Right atrium auricular region (tissue), 2 donors: ENCODE measurements around the gene FXYD6. TPM values are rescaled to one million over a fixed set of nuclear protein-coding genes. Genes with fewer than 3 reads are reported as not detected.

Experiments
- DNase-seq: peaks from one replicate; pipeline ENCODE4 v3.0.0-alpha.2; 2019; ENCODE audit warnings: low spot score
- H3K27ac ChIP-seq, 2 donors: fragments of 200-600 bp; sonication (generic); 1 replicate in 1 of 2; 2 replicates in 1 of 2; pipeline ENCODE4 v1.5.1; 2016 to 2019
- H3K27me3 ChIP-seq, 2 donors: fragments of 200-600 bp; sonication (generic); one replicate each; pipeline versions ENCODE4 v1.5.1 to v1.6.0; 2017 to 2019
- H3K36me3 ChIP-seq: fragments of 200-600 bp; sonication (generic); one replicate; pipeline ENCODE4 v1.5.1; 2016
- H3K4me1 ChIP-seq, 2 donors: fragments of 200-600 bp; sonication (generic); one replicate each; pipeline versions ENCODE4 v1.5.1 to v1.6.0; 2017 to 2019
- H3K4me3 ChIP-seq, 2 donors: fragments of 200-600 bp; sonication (generic); 1 replicate in 1 of 2; 2 replicates in 1 of 2; pipeline ENCODE4 v1.5.1; 2017 to 2019; ENCODE audit warnings: mild to moderate bottlenecking in 1 of 2, moderate library complexity in 1 of 2
- H3K9me3 ChIP-seq, 2 donors: fragments of 200-600 bp; sonication (generic); one replicate each; pipeline ENCODE4 v1.5.1; 2019
- total RNA-seq, 2 donors: library from RNA; depleted of rRNA; stranded (reverse); fragments of >200 nt; gene quantifications; one replicate each; pipeline ENCODE4 v1.1.0, GENCODE V29; 2016
- TF ChIP-seq, protein P1 (sequence below), 2 donors: fragments of 200-600 bp; sonication (generic); IDR thresholded peaks; one replicate each; pipeline ENCODE4 v1.5.1; 2019; ENCODE audit warnings: antibody characterized with exemption in 2 of 2

FXYD6 gene
- total RNA-seq, 2 donors from 2014 or later = 28.6 to 42.6 TPM

DNA sequence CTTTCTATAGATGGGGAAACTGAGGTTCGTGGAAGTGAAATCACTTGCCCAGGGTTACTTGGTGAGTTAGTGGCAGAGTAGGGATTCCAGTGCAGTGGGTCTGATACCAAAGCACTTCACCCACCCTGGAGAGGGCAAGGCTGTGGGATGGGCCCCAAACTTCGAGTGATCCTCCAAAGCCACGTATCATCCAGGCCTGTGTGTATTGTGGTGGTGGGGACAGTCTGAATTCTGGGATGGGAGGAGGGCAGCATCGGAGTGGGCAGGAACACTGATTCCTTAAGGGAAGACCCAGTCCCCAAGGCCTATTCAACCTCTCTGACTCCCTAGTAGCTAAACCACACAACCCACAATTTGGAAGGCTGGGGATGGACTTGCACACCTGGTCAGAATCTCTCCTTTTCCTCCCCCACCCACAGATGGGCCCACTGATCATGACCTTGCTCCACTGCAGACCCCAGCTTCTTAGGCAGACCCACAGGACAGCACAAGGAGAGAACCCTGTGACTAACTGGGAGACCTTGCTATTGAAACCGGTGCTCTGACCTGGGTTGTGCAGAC, 41.2 kb upstream of the FXYD6 start:
- Histone ChIP-seq H3K27ac (no peak overlapping the region), H3K4me3 (no peak overlapping the region), H3K9me3 (no peaks in the 10 kb centered on the region), H3K27me3 (no peaks in the 10 kb centered on the region), H3K4me1 (no peaks in the 10 kb centered on the region), H3K36me3 (no peaks in the 10 kb centered on the region)
- TF ChIP-seq, protein P1, sequence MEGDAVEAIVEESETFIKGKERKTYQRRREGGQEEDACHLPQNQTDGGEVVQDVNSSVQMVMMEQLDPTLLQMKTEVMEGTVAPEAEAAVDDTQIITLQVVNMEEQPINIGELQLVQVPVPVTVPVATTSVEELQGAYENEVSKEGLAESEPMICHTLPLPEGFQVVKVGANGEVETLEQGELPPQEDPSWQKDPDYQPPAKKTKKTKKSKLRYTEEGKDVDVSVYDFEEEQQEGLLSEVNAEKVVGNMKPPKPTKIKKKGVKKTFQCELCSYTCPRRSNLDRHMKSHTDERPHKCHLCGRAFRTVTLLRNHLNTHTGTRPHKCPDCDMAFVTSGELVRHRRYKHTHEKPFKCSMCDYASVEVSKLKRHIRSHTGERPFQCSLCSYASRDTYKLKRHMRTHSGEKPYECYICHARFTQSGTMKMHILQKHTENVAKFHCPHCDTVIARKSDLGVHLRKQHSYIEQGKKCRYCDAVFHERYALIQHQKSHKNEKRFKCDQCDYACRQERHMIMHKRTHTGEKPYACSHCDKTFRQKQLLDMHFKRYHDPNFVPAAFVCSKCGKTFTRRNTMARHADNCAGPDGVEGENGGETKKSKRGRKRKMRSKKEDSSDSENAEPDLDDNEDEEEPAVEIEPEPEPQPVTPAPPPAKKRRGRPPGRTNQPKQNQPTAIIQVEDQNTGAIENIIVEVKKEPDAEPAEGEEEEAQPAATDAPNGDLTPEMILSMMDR (IDR thresholded peaks at IDR 0.05) = no peak
- DNase-seq = no peak

DNA sequence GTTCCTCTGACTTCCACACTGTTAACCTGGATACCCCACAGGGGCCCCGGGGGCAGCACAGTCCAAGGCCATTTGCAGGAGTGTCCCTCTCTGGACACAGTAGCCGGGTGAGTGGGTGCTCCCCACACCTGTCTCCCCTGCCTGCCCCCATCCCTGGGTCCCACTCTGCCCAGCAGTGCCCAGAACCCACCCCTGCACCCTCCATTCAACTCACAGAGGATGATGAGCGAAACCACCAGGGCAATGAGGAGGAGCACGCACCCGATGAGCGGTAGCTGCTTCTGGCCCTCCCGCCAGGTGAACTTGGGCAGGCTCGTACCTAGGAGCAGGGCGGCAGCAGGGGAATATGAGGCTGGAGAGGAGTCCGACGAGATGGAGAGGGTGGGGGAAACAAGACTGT, 40.5 kb upstream of the FXYD6 start:
- Histone ChIP-seq H3K4me1 (no peaks in the 10 kb centered on the region), H3K27me3 (no peaks in the 10 kb centered on the region), H3K4me3 (no peak overlapping the region), H3K36me3 (no peaks in the 10 kb centered on the region), H3K9me3 (no peaks in the 10 kb centered on the region), H3K27ac (no peak overlapping the region)
- no peak for DNase-seq
- TF ChIP-seq, protein P1 (IDR thresholded peaks at IDR 0.05) = no peak

DNA sequence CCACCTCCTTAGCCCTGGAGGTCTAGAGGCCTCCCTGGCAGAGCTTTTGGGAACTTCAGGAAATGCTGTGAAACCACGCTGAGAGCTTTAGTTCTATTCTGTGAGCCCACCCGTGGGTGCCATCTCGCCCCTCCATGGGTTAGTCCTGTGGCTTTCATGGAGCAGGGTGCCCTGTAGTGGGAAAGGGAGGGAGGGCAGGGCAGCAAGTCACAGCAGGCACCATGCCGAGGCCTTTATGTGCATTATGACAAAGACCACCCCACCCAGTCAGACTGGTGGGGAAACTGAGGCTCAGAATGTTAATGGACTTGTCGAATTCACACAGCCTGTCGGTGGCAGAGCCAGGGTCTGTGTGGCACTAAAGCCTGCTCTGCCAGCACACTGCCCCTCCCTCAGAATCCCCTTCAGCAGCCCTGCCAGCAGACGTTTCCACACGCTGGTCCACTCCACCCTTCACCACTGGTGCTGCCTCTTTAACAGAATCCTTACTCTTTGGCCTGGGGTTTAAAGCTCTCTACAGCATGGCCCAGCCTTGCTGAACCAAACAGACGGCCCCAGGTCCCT, 39.3 kb upstream of the FXYD6 start:
- Histone ChIP-seq H3K27ac (no peak overlapping the region), H3K9me3 (no peaks in the 10 kb centered on the region), H3K4me1 (no peaks in the 10 kb centered on the region), H3K27me3 (no peaks in the 10 kb centered on the region), H3K4me3 (no peak overlapping the region), H3K36me3 (no peaks in the 10 kb centered on the region)
- DNase-seq = no peak
- TF ChIP-seq, protein P1 (IDR thresholded peaks at IDR 0.05) = no peak

DNA sequence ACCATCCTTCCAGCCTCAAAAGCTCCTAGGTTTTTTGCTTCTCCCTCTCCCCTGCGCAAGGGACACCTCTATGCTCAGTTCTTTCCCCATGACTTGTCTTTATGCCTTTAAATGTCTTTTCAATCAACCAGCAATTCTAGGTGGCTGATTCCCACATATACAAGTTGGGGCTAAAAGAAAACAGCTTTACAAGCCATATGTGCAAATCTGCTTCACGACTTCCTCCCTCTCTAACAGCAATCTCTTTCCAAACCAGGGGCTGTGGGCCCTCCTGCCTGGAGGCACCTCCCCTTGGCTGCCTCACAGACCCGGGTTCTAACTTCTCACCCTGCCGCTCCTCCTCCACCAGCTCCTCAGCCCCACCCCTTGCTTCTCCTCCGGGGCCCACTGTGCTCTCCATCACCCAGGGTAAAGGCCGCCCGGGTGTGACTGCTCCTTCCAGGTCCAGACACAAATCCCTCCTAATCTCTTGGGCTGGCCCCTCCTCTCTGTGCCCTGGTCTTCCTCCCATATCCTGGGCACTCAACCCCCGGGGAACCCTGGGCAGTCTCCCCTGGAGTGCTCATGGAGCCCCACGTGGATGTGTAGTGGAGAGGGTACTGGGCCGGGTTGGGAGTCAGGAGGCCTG, 38.6 kb upstream of the FXYD6 start:
- H3K4me3 ChIP-seq = no peak overlapping the region
- no peak for DNase-seq

DNA sequence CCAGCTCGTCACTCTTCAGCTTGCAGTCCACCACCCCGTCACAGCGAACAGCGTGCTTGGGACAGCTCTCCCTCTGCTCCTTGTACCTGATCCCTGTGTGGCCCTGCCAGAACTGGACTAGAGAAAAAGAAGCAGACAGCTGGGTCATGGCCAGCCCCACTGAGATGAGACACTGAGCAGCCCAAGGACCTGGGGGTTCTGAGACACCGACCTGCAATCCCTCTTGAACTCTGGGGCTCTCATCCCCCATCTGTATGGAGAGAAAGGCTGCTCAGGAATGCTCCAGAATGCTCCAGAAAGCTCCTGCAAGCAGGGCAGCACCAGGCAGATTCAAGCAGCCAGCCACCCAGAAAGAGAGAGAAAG, 37.9 kb upstream of the FXYD6 start:
- TF ChIP-seq, protein P1 (IDR thresholded peaks at IDR 0.05) = no peak
- Histone ChIP-seq H3K27me3 (no peaks in the 10 kb centered on the region), H3K27ac (no peak overlapping the region), H3K4me1 (no peaks in the 10 kb centered on the region), H3K9me3 (no peaks in the 10 kb centered on the region), H3K4me3 (no peak overlapping the region), H3K36me3 (no peaks in the 10 kb centered on the region)
- DNase-seq = no peak

More for the DNA sequence above, 38.6 kb upstream of the FXYD6 start:
- H3K27ac ChIP-seq = no peak overlapping the region
- TF ChIP-seq, protein P1 (IDR thresholded peaks at IDR 0.05) = no peak
- no peaks in the 10 kb centered on the region for H3K27me3 ChIP-seq
- no peaks in the 10 kb centered on the region for H3K4me1 ChIP-seq
- H3K9me3 ChIP-seq = no peaks in the 10 kb centered on the region
- H3K36me3 ChIP-seq = no peaks in the 10 kb centered on the region
